ENCODE data around the gene TECR.

GRCh38 chr19:14495672-14496028, 33.7 kb upstream of the TECR start:
- TF ChIP-seq CTCF (IDR thresholded peaks at IDR 0.05) (no peak), EP300 (IDR thresholded peaks at IDR 0.05) (no peak), POLR2AphosphoS5 (IDR thresholded peaks at IDR 0.05) (no peak), POLR2A (IDR thresholded peaks at IDR 0.05) (no peak)
